ENCODE measurements around the gene FGFR3. TPM values are rescaled to one million over a fixed set of nuclear protein-coding genes. Genes with fewer than 3 reads are reported as not detected.

Gene FGFR3
- total and polyA plus RNA-seq, 9 of the 15 experiments (the other 6 are each of a cell fraction or from before 2014, with no cell fraction given), result 1.2 to 60.4 (median 12.7) TPM

DNA sequence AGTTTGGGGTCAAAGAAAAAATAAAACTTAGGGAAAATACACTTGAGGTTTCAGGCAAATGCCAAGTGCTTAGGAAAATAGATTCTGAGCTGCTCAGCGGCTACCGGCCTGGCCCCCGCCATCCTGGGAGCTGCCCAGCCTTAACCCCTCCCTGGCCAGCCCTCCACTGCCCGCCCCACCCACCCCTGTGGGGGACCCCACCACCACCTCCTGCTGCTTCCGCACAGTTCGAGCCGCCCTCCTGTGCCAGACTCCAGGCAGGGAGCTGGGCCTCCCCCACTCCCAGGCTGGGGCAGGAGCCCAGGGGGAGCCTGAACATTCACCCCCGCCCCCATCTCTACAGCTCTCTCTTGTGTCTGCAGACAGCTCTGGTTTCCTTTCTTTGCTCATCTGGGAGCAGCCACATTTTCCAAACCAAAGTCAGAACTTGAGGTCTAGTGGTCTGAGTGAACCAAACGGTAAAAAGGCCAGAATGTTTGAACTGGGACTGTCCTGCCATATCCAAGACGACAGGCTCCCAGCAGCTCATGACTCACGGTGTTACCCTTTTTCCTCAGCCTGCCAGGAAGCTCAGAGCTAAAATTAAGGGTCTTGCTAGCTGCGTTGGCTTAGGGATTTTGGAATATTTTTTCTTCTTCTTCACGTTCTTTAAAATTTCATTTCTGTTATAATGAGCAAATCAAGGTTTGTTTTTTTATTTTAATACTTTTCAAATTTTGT, 4.7 kb upstream of the FGFR3 start:
- Histone ChIP-seq H3K27ac (ENCODE audit: extremely low read depth, low read depth, low read length) (peak overlapping the region; percentile 74), H3K27me3 (ENCODE audit: control insufficient read depth in 2 of 2, insufficient read depth in 2 of 2, low read length in 2 of 2) (no peaks in the 10 kb centered on the region), H2AFZ (ENCODE audit: low read depth, low read length) (peak overlapping the region; percentile 98), H3K9me1 (ENCODE audit: control insufficient read depth, insufficient read depth, low read length) (no peaks in the 10 kb centered on the region), H3K36me3 (ENCODE audit: control insufficient read depth, insufficient read depth, low read length) (no peaks in the 10 kb centered on the region), H4K20me1 (replicated peaks; ENCODE audit: control insufficient read depth, insufficient read depth, low read length) (no peaks in the 10 kb centered on the region), H3K4me3 (no peak overlapping the region), H3K9ac (ENCODE audit: insufficient read depth in 1 of 2, low read depth in 2 of 2, low read length in 2 of 2) (peak overlapping the region; percentile 51 to 75), H3K4me1 (replicated peaks in 1 of 2; ENCODE audit: control insufficient read depth in 2 of 2, insufficient read depth in 2 of 2, low read length in 2 of 2) (peaks cover 41 to 77% of the 10 kb centered on the region in 2 experiments), H3K79me2 (ENCODE audit: control insufficient read depth, insufficient read depth, low read length) (no peaks in the 10 kb centered on the region), H3K4me2 (ENCODE audit: insufficient read depth, low read length) (peak overlapping the region; percentile 46; the same call in 1 of the 2 replicates), H3K9me3 (replicated peaks; ENCODE audit: control insufficient read depth, insufficient read depth, low read depth, low read length) (no peaks in the 10 kb centered on the region)
- POLR2A ChIA-PET, result interaction anchor here (0.5 to 1.7 kb wide), 4 partner anchors 10 to 294 kb away, joined by 3 to 7 read pairs (median 4); no protein-coding TSS in a partner anchor
- no TSS peak for BruUV-seq (replicated peaks)
- DNase-seq (ENCODE audit: extremely low read depth in 1 of 4, low spot score in 3 of 4) (peak; percentile 63 to 71 (median 67)), FAIRE-seq (peak; percentile 89), ATAC-seq (no peak)
- in situ Hi-C loops (cut with MboI) (no loop called here), intact Hi-C loops (cut with micrococcal nuclease) (no loop called here)
- 18% methylated on average over 12 of the region's 13 CpGs for WGBS (ENCODE audit: insufficient coverage, low coverage, missing lambda C conversion rate)
- CTCF ChIA-PET (ENCODE audit: low intra/inter-chr PET ratio), result no interaction called here
- TF ChIP-seq MYBL2 (IDR thresholded peaks at IDR 0.05; ENCODE audit: low read depth), result no peak
- TF ChIP-seq MYBL2 (CRISPR knock-in tag; IDR thresholded peaks at IDR 0.05; ENCODE audit: borderline replicate concordance), result no peak
- TF ChIP-seq ZNF764 (CRISPR knock-in tag; IDR thresholded peaks at IDR 0.05; ENCODE audit: low read depth), result no peak
- TF ChIP-seq MEIS2 (IDR thresholded peaks at IDR 0.05; ENCODE audit: partially characterized antibody), result no peak
- no peak for TF ChIP-seq ZNF75A (CRISPR knock-in tag; IDR thresholded peaks at IDR 0.05)
- TF ChIP-seq NFE2L1 (tag; IDR thresholded peaks at IDR 0.05; ENCODE audit: borderline replicate concordance, low read depth), result no peak
- TF ChIP-seq, protein P1, sequence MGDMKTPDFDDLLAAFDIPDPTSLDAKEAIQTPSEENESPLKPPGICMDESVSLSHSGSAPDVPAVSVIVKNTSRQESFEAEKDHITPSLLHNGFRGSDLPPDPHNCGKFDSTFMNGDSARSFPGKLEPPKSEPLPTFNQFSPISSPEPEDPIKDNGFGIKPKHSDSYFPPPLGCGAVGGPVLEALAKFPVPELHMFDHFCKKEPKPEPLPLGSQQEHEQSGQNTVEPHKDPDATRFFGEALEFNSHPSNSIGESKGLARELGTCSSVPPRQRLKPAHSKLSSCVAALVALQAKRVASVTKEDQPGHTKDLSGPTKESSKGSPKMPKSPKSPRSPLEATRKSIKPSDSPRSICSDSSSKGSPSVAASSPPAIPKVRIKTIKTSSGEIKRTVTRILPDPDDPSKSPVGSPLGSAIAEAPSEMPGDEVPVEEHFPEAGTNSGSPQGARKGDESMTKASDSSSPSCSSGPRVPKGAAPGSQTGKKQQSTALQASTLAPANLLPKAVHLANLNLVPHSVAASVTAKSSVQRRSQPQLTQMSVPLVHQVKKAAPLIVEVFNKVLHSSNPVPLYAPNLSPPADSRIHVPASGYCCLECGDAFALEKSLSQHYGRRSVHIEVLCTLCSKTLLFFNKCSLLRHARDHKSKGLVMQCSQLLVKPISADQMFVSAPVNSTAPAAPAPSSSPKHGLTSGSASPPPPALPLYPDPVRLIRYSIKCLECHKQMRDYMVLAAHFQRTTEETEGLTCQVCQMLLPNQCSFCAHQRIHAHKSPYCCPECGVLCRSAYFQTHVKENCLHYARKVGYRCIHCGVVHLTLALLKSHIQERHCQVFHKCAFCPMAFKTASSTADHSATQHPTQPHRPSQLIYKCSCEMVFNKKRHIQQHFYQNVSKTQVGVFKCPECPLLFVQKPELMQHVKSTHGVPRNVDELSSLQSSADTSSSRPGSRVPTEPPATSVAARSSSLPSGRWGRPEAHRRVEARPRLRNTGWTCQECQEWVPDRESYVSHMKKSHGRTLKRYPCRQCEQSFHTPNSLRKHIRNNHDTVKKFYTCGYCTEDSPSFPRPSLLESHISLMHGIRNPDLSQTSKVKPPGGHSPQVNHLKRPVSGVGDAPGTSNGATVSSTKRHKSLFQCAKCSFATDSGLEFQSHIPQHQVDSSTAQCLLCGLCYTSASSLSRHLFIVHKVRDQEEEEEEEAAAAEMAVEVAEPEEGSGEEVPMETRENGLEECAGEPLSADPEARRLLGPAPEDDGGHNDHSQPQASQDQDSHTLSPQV (IDR thresholded peaks at IDR 0.05), result peak; percentile 76
- 0 out of 2 replicates have a peak, but pooled peaks have one; percentile 5 for TF ChIP-seq JUND (IDR thresholded peaks at IDR 0.05; ENCODE audit: borderline replicate concordance, low read depth, low read length)
- TF ChIP-seq JUND (tag; IDR thresholded peaks at IDR 0.05; ENCODE audit: borderline replicate concordance, low read depth, low read length), result peak; percentile 28; the same call in 1 of the 3 replicates
- TF ChIP-seq ZNF77 (CRISPR knock-in tag; IDR thresholded peaks at IDR 0.05), result no peak
- no peak for TF ChIP-seq SMC3 (conservative IDR thresholded peaks at IDR 0.05; ENCODE audit: insufficient read depth, low read depth, low read length)
- TF ChIP-seq THRAP3 (IDR thresholded peaks at IDR 0.05; ENCODE audit: borderline replicate concordance), result no peak
- TF ChIP-seq ARHGAP35 (IDR thresholded peaks at IDR 0.05; ENCODE audit: partially characterized antibody), result no peak
- TF ChIP-seq SOX6 (IDR thresholded peaks at IDR 0.05), result no peak
- peak; percentile 62; the same call in 1 of the 2 replicates for TF ChIP-seq ZBTB7A (IDR thresholded peaks at IDR 0.05; ENCODE audit: borderline replicate concordance, control insufficient read depth, low read depth, low read length)
- TF ChIP-seq SIN3B (IDR thresholded peaks at IDR 0.05; ENCODE audit: low read depth), result no peak
- no peak for TF ChIP-seq TOE1 (IDR thresholded peaks at IDR 0.05; ENCODE audit: borderline replicate concordance)
- no peak for TF ChIP-seq TOE1 (CRISPR knock-in tag; IDR thresholded peaks at IDR 0.05; ENCODE audit: borderline replicate concordance, low read depth)
